OCI-LY1 (cell line): ENCODE results near the gene SH3PXD2A.

ENCODE experiments used
- H2AFZ ChIP-seq: fragments of 200-600 bp; sonication (generic), shearing (Covaris generic); 2 replicates; pipeline ENCODE4 v1.6.0; 2014; ENCODE audit warnings: antibody characterized with exemption, mild to moderate bottlenecking, low read length
- H3F3A ChIP-seq: fragments of 200-600 bp; sonication (generic), shearing (Covaris generic); 2 replicates; pipeline ENCODE4 v1.6.0; 2014; ENCODE audit warnings: mild to moderate bottlenecking, antibody characterized with exemption, low read length, moderate library complexity; ENCODE audit not compliant: insufficient read depth
- H3K27ac ChIP-seq: fragments of 200-600 bp; sonication (generic); 2 replicates; pipeline ENCODE4 v1.5.1; 2014; ENCODE audit warnings: low read length, mixed run types, mild to moderate bottlenecking, low read depth; ENCODE audit not compliant: poor library complexity, severe bottlenecking
- H3K27me3 ChIP-seq: fragments of 200-600 bp; sonication (generic); 2 replicates; pipeline ENCODE4 v1.6.0; 2014; ENCODE audit warnings: antibody characterized with exemption, mild to moderate bottlenecking, low read length, moderate library complexity; ENCODE audit not compliant: insufficient read depth
- H3K36me3 ChIP-seq: fragments of 200-600 bp; sonication (generic); 2 replicates; pipeline ENCODE4 v1.6.1; 2014; ENCODE audit warnings: mild to moderate bottlenecking, antibody characterized with exemption, low read length, moderate library complexity, mixed read lengths; ENCODE audit not compliant: insufficient read depth
- H3K4me1 ChIP-seq: fragments of 200-600 bp; sonication (generic); 2 replicates; pipeline ENCODE4 v1.5.1; 2014; ENCODE audit warnings: mild to moderate bottlenecking, low read length, moderate library complexity; ENCODE audit not compliant: insufficient read depth, severe bottlenecking
- H3K4me2 ChIP-seq: fragments of 200-600 bp; sonication (generic), shearing (Covaris generic); 2 replicates; pipeline ENCODE4 v1.6.1; 2014; ENCODE audit warnings: low read length
- H3K4me3 ChIP-seq: fragments of 200-600 bp; sonication (generic); 2 replicates; pipeline ENCODE4 v1.5.1; 2014; ENCODE audit warnings: low read length, low read depth, mild to moderate bottlenecking, mixed read lengths; ENCODE audit not compliant: poor library complexity, severe bottlenecking
- H3K79me2 ChIP-seq: fragments of 200-600 bp; shearing (Covaris generic); 2 replicates; pipeline ENCODE4 v1.6.1; 2016; ENCODE audit warnings: mixed run types, low read length, mixed read lengths; ENCODE audit not compliant: insufficient read depth
- H3K9ac ChIP-seq: fragments of 200-600 bp; sonication (generic), shearing (Covaris generic); 2 replicates; pipeline ENCODE4 v1.6.1; 2014; ENCODE audit warnings: mild to moderate bottlenecking, low read length, mixed read lengths
- H3K9me2 ChIP-seq: fragments of 200-600 bp; sonication (generic), shearing (Covaris generic); 2 replicates; pipeline ENCODE4 v1.6.1; 2014; ENCODE audit warnings: low read depth, mild to moderate bottlenecking, low read length, mixed read lengths
- H3K9me3 ChIP-seq: fragments of 200-600 bp; shearing (Covaris generic); 2 replicates; pipeline ENCODE4 v1.6.1; 2014; ENCODE audit warnings: low read length, mixed read lengths
- H4K20me1 ChIP-seq: fragments of 200-600 bp; sonication (generic), shearing (Covaris generic); 2 replicates; pipeline ENCODE4 v1.6.0; 2016; ENCODE audit warnings: mild to moderate bottlenecking, low read length; ENCODE audit not compliant: insufficient read depth
- CTCF ChIP-seq: fragments of 200-600 bp; sonication (generic), shearing (Covaris generic); IDR thresholded peaks from 2 replicates; pipeline ENCODE4 v1.5.1; 2017; ENCODE audit warnings: mild to moderate bottlenecking, antibody characterized with exemption, low read length, moderate library complexity, mixed read lengths
- EZH2 ChIP-seq: fragments of 200-600 bp; sonication (generic), shearing (Covaris generic); IDR thresholded peaks from 2 replicates; pipeline ENCODE4 v1.8.0; 2017; ENCODE audit warnings: borderline replicate concordance, mixed run types, mild to moderate bottlenecking, antibody characterized with exemption, low read length, moderate library complexity, mixed read lengths

The SH3PXD2A gene

GRCh38 chr10:103584216-103585010 is 271.0 kb downstream of the SH3PXD2A start:
- no peak overlapping the region for H3K9ac ChIP-seq
- H3K4me2 ChIP-seq = no peak overlapping the region
- no peak overlapping the region for H3K27ac ChIP-seq
- H2AFZ ChIP-seq = no peak overlapping the region
- no peaks in the 10 kb centered on the region for H3K4me1 ChIP-seq
- H3K4me3 ChIP-seq = no peak overlapping the region
- H3K27me3 ChIP-seq = no peaks in the 10 kb centered on the region; the same call in 1 of the 2 replicates
- TF ChIP-seq EZH2 (no peak), CTCF (no peak)
- no peaks in the 10 kb centered on the region for H4K20me1 ChIP-seq
- H3K36me3 ChIP-seq = no peaks in the 10 kb centered on the region
- H3K9me2 ChIP-seq = no peaks in the 10 kb centered on the region
- no peaks in the 10 kb centered on the region for H3K9me3 ChIP-seq
- no peaks in the 10 kb centered on the region for H3K79me2 ChIP-seq
- no peaks in the 10 kb centered on the region for H3F3A ChIP-seq

GRCh38 chr10:103583871-103584215 is 271.5 kb downstream of the SH3PXD2A start:
- H3F3A ChIP-seq = no peaks in the 10 kb centered on the region
- no peaks in the 10 kb centered on the region for H3K9me2 ChIP-seq
- H4K20me1 ChIP-seq = no peaks in the 10 kb centered on the region
- H3K4me1 ChIP-seq = no peaks in the 10 kb centered on the region
- no peak overlapping the region for H3K27ac ChIP-seq
- H3K4me3 ChIP-seq = no peak overlapping the region
- no peak overlapping the region for H2AFZ ChIP-seq
- TF ChIP-seq EZH2 = no peak
- TF ChIP-seq CTCF = no peak
- no peak overlapping the region for H3K4me2 ChIP-seq
- H3K27me3 ChIP-seq = no peaks in the 10 kb centered on the region
- no peaks in the 10 kb centered on the region for H3K9me3 ChIP-seq
- H3K36me3 ChIP-seq = no peaks in the 10 kb centered on the region
- H3K9ac ChIP-seq = no peak overlapping the region
- no peaks in the 10 kb centered on the region for H3K79me2 ChIP-seq

DNA sequence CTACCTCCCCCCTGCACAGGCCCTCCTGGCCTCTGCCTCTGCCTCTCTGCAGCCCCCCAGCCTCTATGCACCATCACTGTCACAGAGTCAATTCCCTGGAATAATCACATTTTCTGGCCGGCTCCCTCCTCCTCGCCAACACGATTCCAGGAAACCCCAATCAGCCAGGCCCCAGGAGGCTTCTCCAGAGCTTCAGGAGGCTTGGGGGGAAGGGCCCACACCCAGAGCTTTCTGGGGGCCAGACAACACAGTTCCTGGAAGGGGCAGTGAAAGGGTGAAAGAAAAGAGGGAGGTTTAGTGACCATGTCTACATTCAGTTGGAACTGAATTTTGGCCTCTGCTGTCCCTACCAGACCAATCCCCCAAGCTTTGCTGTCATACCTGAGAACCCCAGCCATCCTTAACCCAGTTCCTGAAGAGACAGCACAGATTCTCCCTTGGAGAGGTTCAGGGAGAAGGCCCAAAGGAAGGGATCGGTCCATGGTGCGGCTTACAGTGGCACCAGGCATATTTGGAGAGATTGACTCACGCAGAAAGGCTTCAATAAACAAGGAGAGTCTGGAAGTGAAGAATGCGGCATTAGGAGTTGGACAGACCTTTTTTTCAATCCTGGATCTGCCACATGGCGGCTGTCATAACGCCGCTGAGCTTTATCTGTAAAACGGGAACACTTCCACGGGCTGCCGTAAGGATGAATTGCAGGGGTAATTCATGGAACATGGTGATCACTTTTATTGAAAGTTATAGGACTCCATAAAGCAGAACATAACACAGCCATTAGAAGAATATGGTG is 272.8 kb downstream of the SH3PXD2A start:
- Histone ChIP-seq H3K4me3 (no peak overlapping the region), H3K9ac (no peak overlapping the region), H3K4me1 (no peaks in the 10 kb centered on the region)

More for the DNA sequence above, 272.8 kb downstream of the SH3PXD2A start:
- no peaks in the 10 kb centered on the region for H3K79me2 ChIP-seq
- no peaks in the 10 kb centered on the region for H3K27me3 ChIP-seq
- no peaks in the 10 kb centered on the region for H4K20me1 ChIP-seq
- no peaks in the 10 kb centered on the region for H3K9me3 ChIP-seq
- no peak overlapping the region for H3K27ac ChIP-seq
- TF ChIP-seq CTCF (no peak), EZH2 (no peak)
- H3K4me2 ChIP-seq = no peak overlapping the region
- no peaks in the 10 kb centered on the region for H3K9me2 ChIP-seq
- H3K36me3 ChIP-seq = no peaks in the 10 kb centered on the region
- no peaks in the 10 kb centered on the region for H3F3A ChIP-seq
- H2AFZ ChIP-seq = no peak overlapping the region
